ENCODE results near the gene STK35. TPM values are rescaled to one million over a fixed set of nuclear protein-coding genes. Genes with fewer than 3 reads are reported as not detected.

Gene STK35
- total RNA-seq, 4 donors from 2014 or later, result 10.2 to 28.0 (median 17.5) TPM

Small RNAs within 50 kb of the gene (small RNA-seq; reads per million reads assigned to genes)
- gene RPL7P2, result not detected

Other genes with a start within 250 kb of the STK35 start
- 10 to 100 TPM; 11.5 to 34.6 (median 20.2) TPM for gene SIRPA, start 206.4 kb upstream of the STK35 start, total RNA-seq
- not detected for gene PDYN, start 107.8 kb upstream of the STK35 start, total RNA-seq
- under 1 TPM in 1 of 4 donors, not detected in 3; 0.21 TPM for gene TGM3, start 194.2 kb downstream of the STK35 start, total RNA-seq

All from uterus (tissue), 4 donors.